ENCODE measurements around the gene SLC27A5.
A peak's percentile ranks its signal among the peaks of the same experiment; 100 is the strongest.
"Not testable (repeated sequence)": the region's sequence is repeated elsewhere in the genome, so short reads cannot be mapped to it uniquely, and the experiment has no call there.

SLC27A5 gene

DNA sequence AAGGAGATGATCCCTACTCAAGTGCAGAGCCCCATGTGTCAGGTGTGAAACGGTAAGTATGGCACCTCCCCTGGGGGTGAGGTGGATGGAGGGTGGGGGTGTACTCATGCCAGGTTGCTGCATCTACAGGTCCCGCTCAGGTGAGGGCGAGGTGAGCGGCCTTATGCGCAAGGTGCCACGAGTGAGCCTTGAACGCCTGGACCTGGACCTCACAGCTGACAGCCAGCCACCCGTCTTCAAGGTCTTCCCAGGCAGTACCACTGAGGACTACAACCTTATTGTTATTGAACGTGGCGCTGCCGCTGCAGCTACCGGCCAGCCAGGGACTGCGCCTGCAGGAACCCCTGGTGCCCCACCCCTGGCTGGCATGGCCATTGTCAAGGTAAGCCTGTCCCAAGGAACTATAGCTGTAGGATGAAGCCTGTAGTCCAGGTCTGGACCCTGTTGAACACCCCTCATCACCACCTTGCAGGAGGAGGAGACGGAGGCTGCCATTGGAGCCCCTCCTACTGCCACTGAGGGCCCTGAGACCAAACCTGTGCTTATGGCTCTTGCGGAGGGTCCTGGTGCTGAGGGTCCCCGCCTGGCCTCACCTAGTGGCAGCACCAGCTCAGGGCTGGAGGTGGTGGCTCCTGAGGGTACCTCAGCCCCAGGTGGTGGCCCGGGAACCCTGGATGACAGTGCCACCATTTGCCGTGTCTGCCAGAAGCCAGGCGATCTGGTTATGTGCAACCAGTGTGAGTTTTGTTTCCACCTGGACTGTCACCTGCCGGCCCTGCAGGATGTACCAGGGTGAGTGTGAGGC, 37.3 kb upstream of the SLC27A5 start:
- Histone ChIP-seq H3K27ac (ENCODE audit: low read depth, low read length, severe bottlenecking) (no peak overlapping the region), H3K9me3 (ENCODE audit: control insufficient read depth, low read length) (no peaks in the 10 kb centered on the region), H3K4me1 (ENCODE audit: control insufficient read depth, insufficient read depth, low read length, poor library complexity, severe bottlenecking) (peaks cover 17% of the 10 kb centered on the region), H3K36me3 (ENCODE audit: control insufficient read depth, insufficient read depth, low read length) (peaks cover 85% of the 10 kb centered on the region), H3K4me3 (ENCODE audit: extremely low read depth, insufficient read depth, low read length, poor library complexity, severe bottlenecking) (no peak overlapping the region)
- 98 to 99% methylated on average over 18 to 20 of the region's 20 CpGs for WGBS, 2 experiments (ENCODE audit: insufficient coverage in 2 of 2)

DNA sequence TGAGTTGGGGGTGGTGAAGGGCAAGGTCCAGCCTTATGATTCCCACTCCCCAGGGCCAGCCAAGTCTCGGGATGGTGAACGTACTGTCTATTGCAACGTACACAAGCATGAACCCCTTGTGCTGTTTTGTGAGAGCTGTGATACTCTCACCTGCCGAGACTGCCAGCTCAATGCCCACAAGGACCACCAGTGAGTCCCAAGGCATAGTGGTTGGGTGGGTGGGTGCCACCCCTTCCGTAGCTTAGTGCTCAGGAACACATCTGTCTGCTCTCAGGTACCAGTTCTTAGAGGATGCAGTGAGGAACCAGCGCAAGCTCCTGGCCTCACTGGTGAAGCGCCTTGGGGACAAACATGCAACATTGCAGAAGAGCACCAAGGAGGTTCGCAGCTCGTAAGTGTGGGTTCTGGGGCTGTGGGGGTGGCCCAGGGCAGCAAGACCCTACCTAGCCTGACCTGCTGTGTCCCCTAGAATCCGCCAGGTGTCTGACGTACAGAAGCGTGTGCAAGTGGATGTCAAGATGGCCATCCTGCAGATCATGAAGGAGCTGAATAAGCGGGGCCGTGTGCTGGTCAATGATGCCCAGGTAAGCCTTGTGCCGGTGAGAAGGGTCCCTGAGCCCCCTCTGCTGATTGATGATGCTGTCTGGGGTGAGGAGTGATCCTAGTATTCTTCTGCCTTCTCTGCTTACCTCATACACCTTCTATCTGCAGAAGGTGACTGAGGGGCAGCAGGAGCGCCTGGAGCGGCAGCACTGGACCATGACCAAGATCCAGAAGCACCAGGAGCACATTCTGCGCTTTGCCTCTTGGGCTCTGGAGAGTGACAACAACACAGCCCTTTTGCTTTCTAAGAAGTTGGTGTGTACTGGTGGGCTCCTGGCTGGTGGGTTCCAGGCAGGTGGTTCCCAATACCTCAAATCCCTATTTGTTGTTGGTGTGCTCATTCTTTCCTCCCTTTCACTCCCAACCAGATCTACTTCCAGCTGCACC, 35.8 kb upstream of the SLC27A5 start:
- 96 to 99% methylated on average over 12 to 18 of the region's 18 CpGs for WGBS, 2 experiments (ENCODE audit: insufficient coverage in 2 of 2)
- Histone ChIP-seq H3K36me3 (ENCODE audit: control insufficient read depth, insufficient read depth, low read length) (peaks cover 75% of the 10 kb centered on the region), H3K4me3 (ENCODE audit: extremely low read depth, insufficient read depth, low read length, poor library complexity, severe bottlenecking) (no peak overlapping the region), H3K9me3 (ENCODE audit: control insufficient read depth, low read length) (no peaks in the 10 kb centered on the region), H3K4me1 (ENCODE audit: control insufficient read depth, insufficient read depth, low read length, poor library complexity, severe bottlenecking) (peaks cover 11% of the 10 kb centered on the region), H3K27ac (ENCODE audit: low read depth, low read length, severe bottlenecking) (no peak overlapping the region)

GRCh38 chr19:58546019-58546530, 34.3 kb upstream of the SLC27A5 start:
- Histone ChIP-seq H3K4me3 (ENCODE audit: extremely low read depth, insufficient read depth, low read length, poor library complexity, severe bottlenecking) (peak overlapping the region; percentile 76), H3K36me3 (ENCODE audit: control insufficient read depth, insufficient read depth, low read length) (peaks cover 60% of the 10 kb centered on the region), H3K9me3 (ENCODE audit: control insufficient read depth, low read length) (no peaks in the 10 kb centered on the region), H3K4me1 (ENCODE audit: control insufficient read depth, insufficient read depth, low read length, poor library complexity, severe bottlenecking) (peaks cover 11% of the 10 kb centered on the region), H3K27ac (ENCODE audit: low read depth, low read length, severe bottlenecking) (no peak overlapping the region)
- WGBS, 2 experiments (ENCODE audit: insufficient coverage in 2 of 2) = 18 to 31% methylated on average over 1 of the region's 1 CpG

DNA sequence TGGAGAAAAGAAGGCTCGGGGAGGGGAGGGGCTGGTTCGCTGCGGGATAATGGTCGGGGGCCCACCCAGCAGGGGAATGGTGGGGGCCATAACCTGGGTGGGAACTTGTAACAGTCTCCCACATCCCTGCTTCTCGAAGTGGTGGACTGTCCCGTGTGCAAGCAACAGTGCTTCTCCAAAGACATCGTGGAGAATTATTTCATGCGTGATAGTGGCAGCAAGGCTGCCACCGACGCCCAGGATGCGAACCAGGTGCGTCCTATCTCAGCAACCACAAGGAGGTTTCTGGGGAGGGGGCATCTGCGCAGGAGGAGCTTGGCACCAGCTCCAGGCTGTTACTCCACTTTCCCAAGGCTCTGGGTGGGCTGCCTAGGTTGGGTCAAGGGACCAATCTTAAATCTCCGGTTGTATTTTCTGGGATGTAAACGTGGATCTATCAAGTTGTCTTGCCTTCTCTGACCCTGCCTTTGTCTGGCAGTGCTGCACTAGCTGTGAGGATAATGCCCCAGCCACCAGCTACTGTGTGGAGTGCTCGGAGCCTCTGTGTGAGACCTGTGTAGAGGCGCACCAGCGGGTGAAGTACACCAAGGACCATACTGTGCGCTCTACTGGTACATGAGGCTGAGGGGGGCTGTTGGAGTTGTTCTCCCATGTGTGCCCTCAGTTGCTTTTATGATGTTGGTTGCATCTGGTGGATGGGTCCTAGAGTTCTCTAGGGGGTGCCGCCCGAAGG, 33.7 kb upstream of the SLC27A5 start:
- H3K4me3 ChIP-seq (ENCODE audit: extremely low read depth, insufficient read depth, low read length, poor library complexity, severe bottlenecking) = peak overlapping the region; percentile 76
- no peak overlapping the region for H3K27ac ChIP-seq (ENCODE audit: low read depth, low read length, severe bottlenecking)
- H3K4me1 ChIP-seq (ENCODE audit: control insufficient read depth, insufficient read depth, low read length, poor library complexity, severe bottlenecking) = peaks cover 11% of the 10 kb centered on the region
- peaks cover 54% of the 10 kb centered on the region for H3K36me3 ChIP-seq (ENCODE audit: control insufficient read depth, insufficient read depth, low read length)
- WGBS, 2 experiments (ENCODE audit: insufficient coverage in 2 of 2) = 9 to 11% methylated on average over 18 to 21 of the region's 21 CpGs
- no peaks in the 10 kb centered on the region for H3K9me3 ChIP-seq (ENCODE audit: control insufficient read depth, low read length)

GRCh38 chr19:58544591-58545285, 32.9 kb upstream of the SLC27A5 start:
- no peaks in the 10 kb centered on the region for H3K9me3 ChIP-seq (ENCODE audit: control insufficient read depth, low read length)
- 0 to 1% methylated on average over 74 to 80 of the region's 92 CpGs for WGBS, 2 experiments (ENCODE audit: insufficient coverage in 2 of 2)
- H3K27ac ChIP-seq (ENCODE audit: low read depth, low read length, severe bottlenecking) = peak overlapping the region; percentile 99
- H3K4me1 ChIP-seq (ENCODE audit: control insufficient read depth, insufficient read depth, low read length, poor library complexity, severe bottlenecking) = peaks cover 11% of the 10 kb centered on the region
- peak overlapping the region; percentile 76 for H3K4me3 ChIP-seq (ENCODE audit: extremely low read depth, insufficient read depth, low read length, poor library complexity, severe bottlenecking)
- peaks cover 47% of the 10 kb centered on the region for H3K36me3 ChIP-seq (ENCODE audit: control insufficient read depth, insufficient read depth, low read length)

GRCh38 chr19:58543826-58544590, 32.2 kb upstream of the SLC27A5 start, which contains the start of gene TRIM28:
TSS of gene TRIM28 (plus strand) at chr19:58544064. CDS start at chr19:58544758, 694 bp downstream.
- H3K4me3 ChIP-seq (ENCODE audit: extremely low read depth, insufficient read depth, low read length, poor library complexity, severe bottlenecking) = peak within 1 kb of the TSS; percentile 76
- H3K9me3 ChIP-seq (ENCODE audit: control insufficient read depth, low read length) = no peaks in the 10 kb centered on the region
- H3K4me1 ChIP-seq (ENCODE audit: control insufficient read depth, insufficient read depth, low read length, poor library complexity, severe bottlenecking) = peaks cover 11% of the 10 kb centered on the region
- H3K27ac ChIP-seq (ENCODE audit: low read depth, low read length, severe bottlenecking) = peak within 1 kb of the TSS; percentile 99
- 0 to 1% methylated on average over 41 to 47 of the region's 73 CpGs for WGBS, 2 experiments (ENCODE audit: insufficient coverage in 2 of 2)
- peaks cover 39% of the 10 kb centered on the region for H3K36me3 ChIP-seq (ENCODE audit: control insufficient read depth, insufficient read depth, low read length)

- Histone ChIP-seq H3K4me1 (ENCODE audit: control insufficient read depth, insufficient read depth, low read length, poor library complexity, severe bottlenecking) (peaks cover 11% of the 10 kb centered on the region), H3K36me3 (ENCODE audit: control insufficient read depth, insufficient read depth, low read length) (peaks cover 27% of the 10 kb centered on the region)
- not testable (repeated sequence) for H3K27ac ChIP-seq (ENCODE audit: low read depth, low read length, severe bottlenecking); H3K4me3 ChIP-seq (ENCODE audit: extremely low read depth, insufficient read depth, low read length, poor library complexity, severe bottlenecking); H3K9me3 ChIP-seq (ENCODE audit: control insufficient read depth, low read length)
- 88 to 93% methylated on average over 15 to 17 of the region's 18 CpGs for WGBS, 2 experiments (ENCODE audit: insufficient coverage in 2 of 2)
Observed at GRCh38 chr19:58542641-58543372, 31.0 kb upstream of the SLC27A5 start.

GRCh38 chr19:58539169-58539559, 27.4 kb upstream of the SLC27A5 start:
- not testable (repeated sequence) for H3K36me3 ChIP-seq (ENCODE audit: control insufficient read depth, insufficient read depth, low read length); H3K4me3 ChIP-seq (ENCODE audit: extremely low read depth, insufficient read depth, low read length, poor library complexity, severe bottlenecking); H3K27ac ChIP-seq (ENCODE audit: low read depth, low read length, severe bottlenecking); H3K9me3 ChIP-seq (ENCODE audit: control insufficient read depth, low read length); H3K4me1 ChIP-seq (ENCODE audit: control insufficient read depth, insufficient read depth, low read length, poor library complexity, severe bottlenecking)

Measured in mesodermal cell (in vitro differentiated cells).